Memory B cell (primary cell): ENCODE results near the gene MED8.

Source experiments
- ATAC-seq: fragments of 150-1000 bp; cut with Tn5 transposase; 2 replicates; pipeline ENCODE4 v1.10.0; 2021; ENCODE audit warnings: low read depth, mild to moderate bottlenecking, moderate library complexity
- DNase-seq, 2 donors: peaks; one replicate each; pipeline ENCODE4 v3.0.0; 2022; ENCODE audit warnings: low spot score in 2 of 2
- H3K27ac Mint-ChIP-seq: one replicate; pipeline ENCODE4 v1.8.0; 2022; ENCODE audit warnings: mild to moderate bottlenecking, moderate library complexity, mixed read lengths
- H3K27me3 Mint-ChIP-seq: one replicate; pipeline ENCODE4 v1.8.0; 2022; ENCODE audit warnings: mixed read lengths
- H3K36me3 Mint-ChIP-seq: one replicate; pipeline ENCODE4 v1.8.0; 2022; ENCODE audit warnings: mild to moderate bottlenecking, mixed read lengths
- H3K4me1 Mint-ChIP-seq: one replicate; pipeline ENCODE4 v1.8.0; 2022; ENCODE audit warnings: mixed read lengths
- H3K4me3 Mint-ChIP-seq: one replicate; pipeline ENCODE4 v1.8.0; 2022; ENCODE audit warnings: mild to moderate bottlenecking, moderate library complexity, mixed read lengths
- H3K9me3 Mint-ChIP-seq: one replicate; pipeline ENCODE4 v1.8.0; 2022; ENCODE audit warnings: mixed read lengths

MED8 gene

DNA sequence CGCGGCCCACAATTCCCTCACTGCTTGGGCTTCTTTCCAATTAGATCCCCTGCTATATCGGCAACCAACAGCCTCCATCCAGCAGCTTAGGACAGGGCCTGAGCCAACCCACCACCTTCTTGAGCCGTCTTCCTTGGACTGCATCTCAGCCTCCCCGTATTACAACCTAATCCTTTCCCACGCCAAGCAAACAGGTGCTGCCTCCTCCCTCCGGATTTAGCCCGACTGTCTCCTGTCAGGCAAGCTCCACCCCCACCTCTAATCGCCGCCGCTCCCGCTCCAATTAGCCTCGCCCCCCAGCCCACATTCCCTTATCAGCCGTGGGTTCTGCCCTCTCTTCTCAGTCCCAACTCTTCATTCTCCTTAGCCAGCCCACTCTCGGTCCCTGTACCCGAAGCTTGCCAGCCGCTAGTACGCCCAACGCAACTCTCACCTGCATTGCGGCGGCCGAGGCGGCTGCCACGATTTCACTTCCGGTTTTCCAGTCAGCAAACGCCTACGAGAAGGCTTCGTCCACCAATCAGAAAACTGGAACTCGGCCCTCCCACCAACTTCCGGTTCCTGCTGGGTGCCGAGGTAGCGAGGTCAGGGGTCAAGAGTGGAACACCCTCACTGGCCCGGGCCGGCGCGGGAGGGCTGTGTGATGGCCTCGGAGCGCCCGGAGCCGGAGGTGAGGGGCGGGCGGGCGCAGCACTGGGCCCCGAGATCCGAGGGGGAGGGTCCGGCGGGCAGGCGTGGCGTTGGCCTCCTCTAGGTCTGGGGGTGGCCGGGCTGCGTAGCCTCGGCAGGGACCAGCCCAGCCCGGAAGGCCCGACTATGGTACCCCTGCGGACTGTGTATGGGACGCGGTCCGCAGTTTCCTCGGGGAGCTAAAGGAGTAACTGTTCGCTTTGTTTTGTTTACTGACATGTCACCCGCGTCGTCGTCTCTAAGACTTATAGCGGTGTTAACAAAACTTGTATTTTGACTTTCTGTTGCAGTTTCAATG lies at the start of gene MED8, which contains the start of gene SZT2:
TSS of gene MED8 (minus strand) at position 475 of the 988 bp plus-strand sequence. CDS start at position 439, 36 bp downstream.
TSS of gene SZT2 (plus strand) at position 574 of the 988 bp plus-strand sequence. CDS start at position 644, 70 bp downstream.
- ATAC-seq: peak; percentile 91
- peak within 1 kb of the TSS; percentile 100 for H3K4me3 Mint-ChIP-seq
- peaks cover 18% of the 10 kb centered on the region for H3K36me3 Mint-ChIP-seq
- H3K4me1 Mint-ChIP-seq: peaks cover 40% of the 10 kb centered on the region
- H3K27me3 Mint-ChIP-seq: no peaks in the 10 kb centered on the region
- DNase-seq: peak; percentile 83 to 87
- no peaks in the 10 kb centered on the region for H3K9me3 Mint-ChIP-seq
- peak within 1 kb of the TSS; percentile 95 for H3K27ac Mint-ChIP-seq

DNA sequence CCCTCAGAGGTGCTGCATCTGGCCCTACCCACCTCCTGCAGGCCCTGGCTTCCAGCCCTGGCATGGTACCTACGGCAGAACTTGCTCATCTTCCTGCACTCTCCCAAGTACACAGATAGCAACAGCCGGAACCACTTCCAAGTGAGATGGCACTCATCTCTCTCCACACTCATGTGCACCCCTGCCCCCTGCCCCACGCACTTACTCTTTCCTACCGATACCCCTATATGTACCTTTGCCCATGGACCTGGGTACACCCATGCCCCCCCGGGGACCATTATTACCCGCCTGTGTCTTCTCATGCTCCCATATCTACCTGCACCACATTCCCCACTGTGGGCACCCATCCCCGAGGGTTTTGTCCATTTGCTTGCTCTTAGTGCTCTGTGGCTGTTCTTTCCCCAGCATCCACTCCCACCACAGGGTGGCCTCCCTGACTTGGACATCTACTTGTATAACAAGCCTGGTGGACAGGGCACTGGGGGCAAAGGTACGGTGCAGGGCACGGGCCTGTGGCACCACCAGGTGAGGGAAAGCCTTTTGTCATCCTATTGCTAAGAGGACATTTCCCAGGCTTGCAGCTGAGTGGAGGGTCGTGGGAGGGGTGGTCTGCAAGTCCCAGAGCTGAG lies 49.5 kb upstream of the MED8 start:
- Mint-ChIP-seq H3K4me1 (no peaks in the 10 kb centered on the region), H3K9me3 (no peaks in the 10 kb centered on the region), H3K4me3 (no peak overlapping the region), H3K27me3 (no peaks in the 10 kb centered on the region), H3K27ac (no peak overlapping the region), H3K36me3 (peaks cover 18% of the 10 kb centered on the region)
- ATAC-seq (no peak), DNase-seq (no peak)

- DNase-seq (no peak), ATAC-seq (no peak)
- Mint-ChIP-seq H3K27ac (no peak overlapping the region), H3K4me3 (no peak overlapping the region), H3K36me3 (peaks cover 16% of the 10 kb centered on the region), H3K9me3 (no peaks in the 10 kb centered on the region), H3K4me1 (no peaks in the 10 kb centered on the region), H3K27me3 (no peaks in the 10 kb centered on the region)
These were observed 49.0 kb upstream of the MED8 start for GRCh38 chr1:43438576-43438952.

GRCh38 chr1:43438006-43438405 lies 48.4 kb upstream of the MED8 start:
- Mint-ChIP-seq H3K36me3 (peaks cover 19% of the 10 kb centered on the region), H3K9me3 (no peaks in the 10 kb centered on the region), H3K4me1 (no peaks in the 10 kb centered on the region), H3K27me3 (no peaks in the 10 kb centered on the region), H3K27ac (no peak overlapping the region), H3K4me3 (no peak overlapping the region)
- ATAC-seq: no peak
- DNase-seq: no peak

GRCh38 chr1:43437031-43437973 lies 47.7 kb upstream of the MED8 start:
- DNase-seq (no peak), ATAC-seq (no peak)
- Mint-ChIP-seq H3K9me3 (no peaks in the 10 kb centered on the region), H3K27me3 (no peaks in the 10 kb centered on the region), H3K27ac (no peak overlapping the region), H3K4me3 (no peak overlapping the region), H3K36me3 (peaks cover 18% of the 10 kb centered on the region), H3K4me1 (no peaks in the 10 kb centered on the region)

GRCh38 chr1:43436371-43436770 lies 46.8 kb upstream of the MED8 start:
- Mint-ChIP-seq H3K27ac (no peak overlapping the region), H3K4me1 (no peaks in the 10 kb centered on the region), H3K36me3 (peaks cover 24% of the 10 kb centered on the region), H3K27me3 (no peaks in the 10 kb centered on the region), H3K9me3 (no peaks in the 10 kb centered on the region), H3K4me3 (no peak overlapping the region)
- DNase-seq: no peak
- ATAC-seq: no peak

- no peak for DNase-seq
- Mint-ChIP-seq H3K4me1 (no peaks in the 10 kb centered on the region), H3K36me3 (peaks cover 25% of the 10 kb centered on the region), H3K27me3 (no peaks in the 10 kb centered on the region), H3K9me3 (no peaks in the 10 kb centered on the region), H3K4me3 (no peak overlapping the region), H3K27ac (peak overlapping the region; percentile 1)
- ATAC-seq: no peak
These were observed 45.8 kb upstream of the MED8 start for GRCh38 chr1:43435146-43436145.

- DNase-seq (no peak), ATAC-seq (no peak)
- Mint-ChIP-seq H3K9me3 (no peaks in the 10 kb centered on the region), H3K4me1 (no peaks in the 10 kb centered on the region), H3K27ac (no peak overlapping the region), H3K36me3 (peaks cover 27% of the 10 kb centered on the region), H3K27me3 (no peaks in the 10 kb centered on the region), H3K4me3 (no peak overlapping the region)
These were observed 44.7 kb upstream of the MED8 start for GRCh38 chr1:43434256-43434655.

DNA sequence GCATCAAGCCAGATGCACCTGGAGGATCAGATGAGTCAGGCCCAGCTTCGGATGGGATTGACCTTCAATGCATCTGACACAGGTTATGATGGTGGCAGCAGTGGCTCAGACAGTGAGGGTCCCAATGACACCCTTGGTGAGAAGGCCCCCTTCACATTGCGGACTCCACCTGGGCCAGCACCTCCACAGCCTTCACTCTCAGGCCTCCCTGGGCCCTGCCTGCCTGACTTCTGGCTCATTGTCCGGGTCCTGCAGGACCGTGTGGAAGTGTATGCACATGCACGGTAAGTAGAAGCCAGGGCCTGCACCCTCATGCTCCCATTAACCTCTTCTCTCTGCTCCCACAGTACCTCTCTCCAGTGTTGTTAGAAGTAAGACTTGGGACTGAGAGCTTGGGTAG lies 43.3 kb upstream of the MED8 start:
- no peak overlapping the region for H3K27ac Mint-ChIP-seq
- H3K9me3 Mint-ChIP-seq: no peaks in the 10 kb centered on the region
- no peak overlapping the region for H3K4me3 Mint-ChIP-seq
- no peaks in the 10 kb centered on the region for H3K4me1 Mint-ChIP-seq
- DNase-seq: no peak
- no peaks in the 10 kb centered on the region for H3K27me3 Mint-ChIP-seq
- H3K36me3 Mint-ChIP-seq: peaks cover 23% of the 10 kb centered on the region
- ATAC-seq: no peak

- no peak overlapping the region for H3K27ac Mint-ChIP-seq
- peaks cover 23% of the 10 kb centered on the region for H3K36me3 Mint-ChIP-seq
- ATAC-seq (no peak), DNase-seq (no peak)
- H3K4me1 Mint-ChIP-seq: no peaks in the 10 kb centered on the region
- no peaks in the 10 kb centered on the region for H3K9me3 Mint-ChIP-seq
- no peak overlapping the region for H3K4me3 Mint-ChIP-seq
- H3K27me3 Mint-ChIP-seq: no peaks in the 10 kb centered on the region
These were observed 42.7 kb upstream of the MED8 start for GRCh38 chr1:43432171-43432860.

DNA sequence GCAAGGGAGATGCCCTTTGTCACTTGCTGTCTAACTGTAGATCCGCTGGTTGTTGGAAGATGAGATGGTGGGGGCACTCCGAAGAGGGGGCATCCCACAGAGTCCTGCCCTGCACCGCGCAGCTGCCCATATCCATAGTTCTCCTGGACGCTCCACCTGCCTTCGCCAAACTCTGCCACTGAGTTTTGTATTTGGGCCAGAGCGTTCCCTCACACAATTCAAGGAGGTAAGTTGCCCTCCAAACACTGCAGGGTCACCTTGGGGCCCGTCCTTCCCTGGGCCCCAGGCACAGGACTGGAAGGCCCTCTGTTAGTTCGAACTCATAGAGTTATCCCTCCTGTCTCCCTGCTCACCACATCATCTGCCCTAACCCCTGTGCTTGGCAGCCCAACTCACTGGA lies 42.1 kb upstream of the MED8 start:
- no peak overlapping the region for H3K4me3 Mint-ChIP-seq
- no peaks in the 10 kb centered on the region for H3K27me3 Mint-ChIP-seq
- peaks cover 30% of the 10 kb centered on the region for H3K36me3 Mint-ChIP-seq
- H3K27ac Mint-ChIP-seq: no peak overlapping the region
- DNase-seq (no peak), ATAC-seq (no peak)
- no peaks in the 10 kb centered on the region for H3K9me3 Mint-ChIP-seq
- H3K4me1 Mint-ChIP-seq: no peaks in the 10 kb centered on the region

DNA sequence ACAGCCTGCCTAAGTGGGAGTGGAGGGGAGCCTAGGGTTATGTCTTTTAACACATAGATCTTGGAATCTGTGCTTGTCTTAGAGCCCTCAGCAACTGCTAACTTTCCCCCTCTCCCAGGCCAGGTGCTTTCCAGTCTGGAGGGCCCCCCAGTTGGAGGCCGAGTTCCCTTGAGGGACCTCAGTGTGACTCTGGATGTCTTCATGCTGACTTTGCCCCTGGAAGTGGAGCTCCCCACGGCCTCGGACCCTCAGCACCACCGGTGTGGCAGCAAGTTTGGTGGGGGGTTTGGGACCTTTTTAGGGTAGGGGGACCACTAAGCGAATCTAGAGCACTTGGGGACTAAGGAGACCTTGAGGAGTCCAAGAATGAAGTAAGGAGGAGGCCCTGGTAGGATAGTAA lies 41.2 kb upstream of the MED8 start:
- Mint-ChIP-seq H3K36me3 (peaks cover 35% of the 10 kb centered on the region), H3K4me3 (no peak overlapping the region), H3K27ac (no peak overlapping the region), H3K4me1 (no peaks in the 10 kb centered on the region), H3K27me3 (no peaks in the 10 kb centered on the region), H3K9me3 (no peaks in the 10 kb centered on the region)
- DNase-seq (no peak), ATAC-seq (no peak)
